Loucy (cell line): Measurements from ENCODE around the gene CLEC2D.

Source experiments
- H2AFZ ChIP-seq: fragments of 200-600 bp; sonication (generic); 2 replicates; pipeline ENCODE4 v1.6.0; 2016; ENCODE audit warnings: antibody characterized with exemption, mild to moderate bottlenecking, low read length, moderate library complexity
- H3F3A ChIP-seq: fragments of 200-600 bp; 2 replicates; pipeline ENCODE4 v1.6.0; 2016; ENCODE audit warnings: antibody characterized with exemption, low read depth, mild to moderate bottlenecking
- H3K27me3 ChIP-seq: fragments of 200-600 bp; sonication (generic); 2 replicates; pipeline ENCODE4 v1.6.1; 2014; ENCODE audit warnings: low read length, mild to moderate bottlenecking; ENCODE audit not compliant: insufficient read depth, poor library complexity, severe bottlenecking
- H3K36me3 ChIP-seq: fragments of 200-600 bp; sonication (generic); 2 replicates; pipeline ENCODE4 v1.6.1; 2016; ENCODE audit warnings: low read length; ENCODE audit not compliant: insufficient read depth
- H3K4me1 ChIP-seq: fragments of 200-600 bp; sonication (generic); 2 replicates; pipeline ENCODE4 v1.5.1; 2014; ENCODE audit warnings: low read length, mild to moderate bottlenecking; ENCODE audit not compliant: insufficient read depth, poor library complexity, severe bottlenecking
- H3K4me2 ChIP-seq: fragments of 200-600 bp; sonication (generic); 2 replicates; pipeline ENCODE4 v1.6.0; 2014; ENCODE audit warnings: antibody characterized with exemption, low read length, low read depth, mild to moderate bottlenecking; ENCODE audit not compliant: poor library complexity, severe bottlenecking
- H3K4me3 ChIP-seq: fragments of 200-600 bp; sonication (generic); 2 replicates; pipeline ENCODE4 v1.5.1; 2014; ENCODE audit warnings: low read length, mild to moderate bottlenecking, mixed read lengths; ENCODE audit not compliant: poor library complexity, severe bottlenecking
- H3K79me2 ChIP-seq: fragments of 200-600 bp; sonication (generic); 2 replicates; pipeline ENCODE4 v1.6.1; 2014; ENCODE audit warnings: low read length; ENCODE audit not compliant: insufficient read depth
- H3K9ac ChIP-seq: fragments of 200-600 bp; sonication (generic); 2 replicates; pipeline ENCODE4 v1.6.0; 2014; ENCODE audit warnings: mild to moderate bottlenecking, low read depth, low read length, moderate library complexity; ENCODE audit not compliant: poor library complexity, severe bottlenecking
- H3K9me2 ChIP-seq: fragments of 200-600 bp; sonication (generic); replicated peaks from 2 replicates; pipeline ENCODE4 v1.6.1; 2016; ENCODE audit warnings: low read depth, low read length, mixed read lengths
- H3K9me3 ChIP-seq: fragments of 200-600 bp; sonication (generic); 2 replicates; pipeline ENCODE4 v1.6.1; 2014; ENCODE audit warnings: mild to moderate bottlenecking, antibody characterized with exemption, low read length, low read depth; ENCODE audit not compliant: insufficient read depth
- H4K20me1 ChIP-seq: fragments of 200-600 bp; sonication (generic); 2 replicates; pipeline ENCODE4 v1.6.0; 2014; ENCODE audit warnings: antibody characterized with exemption, low read length, mild to moderate bottlenecking; ENCODE audit not compliant: insufficient read depth, poor library complexity, severe bottlenecking
- CTCF ChIP-seq: fragments of 200-600 bp; sonication (generic); conservative IDR thresholded peaks from 2 replicates; pipeline ENCODE4 v1.5.1; 2014; ENCODE audit warnings: mild to moderate bottlenecking, antibody characterized with exemption, low read length
- EZH2phosphoT487 ChIP-seq: fragments of 200-600 bp; IDR thresholded peaks from 2 replicates; pipeline ENCODE4 v1.6.1; 2018; ENCODE audit warnings: antibody characterized with exemption, mild to moderate bottlenecking, moderate library complexity, borderline replicate concordance

CLEC2D gene

GRCh38 chr12:9634969-9635754, 34.4 kb upstream of the CLEC2D start:
- Histone ChIP-seq H3K9me2 (no peaks in the 10 kb centered on the region), H4K20me1 (no peaks in the 10 kb centered on the region), H3K4me1 (peaks cover 8% of the 10 kb centered on the region), H3K4me2 (no peak overlapping the region), H3K9ac (no peak overlapping the region), H3K4me3 (no peak overlapping the region), H3K79me2 (no peaks in the 10 kb centered on the region), H3K27me3 (no peaks in the 10 kb centered on the region), H2AFZ (no peak overlapping the region), H3F3A (no peaks in the 10 kb centered on the region), H3K9me3 (0 out of 2 replicates have a peak, but pooled peaks cover 5% of the 10 kb centered on the region), H3K36me3 (no peaks in the 10 kb centered on the region)
- no peak for TF ChIP-seq CTCF
- no peak for TF ChIP-seq EZH2phosphoT487

- H3F3A ChIP-seq = no peaks in the 10 kb centered on the region
- H3K4me1 ChIP-seq = peaks cover 8% of the 10 kb centered on the region
- no peak overlapping the region for H3K9ac ChIP-seq
- 0 out of 2 replicates have a peak, but pooled peaks cover 5% of the 10 kb centered on the region for H3K9me3 ChIP-seq
- H2AFZ ChIP-seq = no peak overlapping the region
- no peaks in the 10 kb centered on the region for H3K36me3 ChIP-seq
- H3K79me2 ChIP-seq = no peaks in the 10 kb centered on the region
- no peaks in the 10 kb centered on the region for H3K9me2 ChIP-seq
- H3K4me3 ChIP-seq = no peak overlapping the region
- H4K20me1 ChIP-seq = no peaks in the 10 kb centered on the region
- H3K4me2 ChIP-seq = no peak overlapping the region
- H3K27me3 ChIP-seq = no peaks in the 10 kb centered on the region
- TF ChIP-seq EZH2phosphoT487 (no peak), CTCF (no peak)
These were observed 33.2 kb upstream of the CLEC2D start for GRCh38 chr12:9636150-9636850.

GRCh38 chr12:9636851-9637206, 32.7 kb upstream of the CLEC2D start:
- H3K9ac ChIP-seq = no peak overlapping the region
- H3K27me3 ChIP-seq = no peaks in the 10 kb centered on the region
- H3K79me2 ChIP-seq = no peaks in the 10 kb centered on the region
- H4K20me1 ChIP-seq = no peaks in the 10 kb centered on the region
- H2AFZ ChIP-seq = no peak overlapping the region
- H3K4me1 ChIP-seq = peaks cover 8% of the 10 kb centered on the region
- no peak overlapping the region for H3K4me3 ChIP-seq
- H3K9me3 ChIP-seq = 0 out of 2 replicates have a peak, but pooled peaks cover 5% of the 10 kb centered on the region
- no peaks in the 10 kb centered on the region for H3K36me3 ChIP-seq
- H3K9me2 ChIP-seq = no peaks in the 10 kb centered on the region
- H3F3A ChIP-seq = no peaks in the 10 kb centered on the region
- no peak for TF ChIP-seq EZH2phosphoT487
- no peak for TF ChIP-seq CTCF
- H3K4me2 ChIP-seq = no peak overlapping the region
